NCI-H526 (cell line): ENCODE measurements around the gene CUEDC2.

Source experiments
- DNase-seq, 2 experiments: peaks; one replicate each; lab custom pipeline; 2025; lab: John Stamatoyannopoulos, UW

Gene CUEDC2, protein sequence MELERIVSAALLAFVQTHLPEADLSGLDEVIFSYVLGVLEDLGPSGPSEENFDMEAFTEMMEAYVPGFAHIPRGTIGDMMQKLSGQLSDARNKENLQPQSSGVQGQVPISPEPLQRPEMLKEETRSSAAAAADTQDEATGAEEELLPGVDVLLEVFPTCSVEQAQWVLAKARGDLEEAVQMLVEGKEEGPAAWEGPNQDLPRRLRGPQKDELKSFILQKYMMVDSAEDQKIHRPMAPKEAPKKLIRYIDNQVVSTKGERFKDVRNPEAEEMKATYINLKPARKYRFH

DNA sequence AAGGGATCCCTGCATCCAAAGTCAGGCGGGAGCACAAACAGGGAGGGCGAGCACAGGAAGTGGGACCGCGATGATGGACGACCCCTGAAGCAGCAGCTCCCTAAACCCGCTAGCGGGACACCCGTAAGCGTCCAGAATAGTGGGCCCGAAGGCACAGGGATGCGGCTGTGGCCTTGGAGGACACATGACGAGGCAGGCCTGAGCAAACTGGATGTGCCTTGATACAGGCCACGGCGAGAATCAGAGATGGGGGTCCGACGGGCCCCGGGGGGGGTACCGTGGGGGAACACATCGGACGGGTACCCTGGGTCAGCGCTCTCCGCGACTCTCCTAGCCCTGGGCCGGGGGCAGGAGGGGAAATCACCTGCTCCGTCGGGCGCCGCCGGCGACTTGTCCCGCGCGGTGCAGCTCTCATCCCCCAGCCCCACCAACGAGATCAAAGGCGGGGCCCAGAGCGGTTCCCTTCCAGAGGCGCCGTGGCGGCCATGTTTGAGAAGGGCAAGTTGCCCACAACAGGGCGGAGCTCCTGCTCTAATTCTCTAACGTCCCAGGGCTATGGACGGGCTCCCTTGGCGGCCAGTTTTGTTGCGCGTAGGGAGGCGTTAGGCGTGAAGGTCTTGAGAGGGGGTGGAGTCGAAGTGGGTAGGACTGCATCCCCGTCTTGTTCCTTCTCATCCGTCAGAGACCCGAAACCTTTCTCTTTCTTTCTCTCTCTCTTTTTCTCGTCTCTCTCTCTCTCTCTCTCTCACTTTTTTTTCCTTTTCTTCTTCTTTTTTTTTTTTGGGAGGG is at the start of gene CUEDC2:
Gene CUEDC2, minus strand, starts transcription at position 413 of the 789 bp plus-strand sequence. CDS start 7,386 bp downstream, outside the sequence.
- DNase-seq = peak; percentile 91 to 96

DNA sequence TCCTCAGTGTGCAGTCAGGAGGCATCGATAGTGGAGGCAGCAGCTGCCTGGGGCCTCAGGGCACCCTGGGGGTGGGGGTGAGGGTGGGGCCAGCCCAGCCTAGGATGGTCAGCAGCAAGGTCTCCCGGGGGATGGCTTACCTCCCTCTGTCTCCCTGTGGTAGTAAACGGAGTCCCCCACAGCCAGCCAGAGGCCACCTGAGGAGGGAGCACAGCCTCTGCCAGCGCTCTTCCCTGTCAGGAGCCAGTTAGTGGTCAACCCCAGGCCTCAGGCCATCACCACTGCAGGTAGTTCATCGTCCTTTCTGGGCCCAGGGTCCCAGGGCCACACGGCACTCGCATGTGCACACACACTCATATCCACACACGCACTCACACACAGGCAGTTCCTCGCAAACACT is 48.0 kb upstream of the CUEDC2 start:
- DNase-seq = no peak

DNA sequence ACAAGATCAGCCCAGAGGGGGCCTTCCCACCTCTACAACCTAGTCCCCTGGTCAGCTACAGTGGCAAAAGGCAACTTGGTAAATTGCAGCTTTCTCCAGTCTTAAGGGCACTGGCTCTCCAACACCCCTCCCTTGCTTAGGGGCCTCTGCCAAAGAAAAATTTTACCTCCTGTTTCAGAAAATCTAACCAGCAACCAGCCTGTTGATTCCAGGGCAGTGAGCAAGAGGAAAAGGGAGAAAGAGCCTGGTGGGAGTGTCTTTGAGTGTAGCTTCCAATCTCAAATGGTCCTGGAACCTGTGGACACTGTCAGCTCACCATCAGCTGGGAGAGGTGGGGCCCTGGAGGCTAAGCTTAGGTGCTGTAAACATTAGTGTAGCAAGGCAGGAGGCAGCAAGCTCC is 47.3 kb upstream of the CUEDC2 start:
- no peak for DNase-seq

GRCh38 chr10:102476466-102477141 is 44.2 kb upstream of the CUEDC2 start:
- DNase-seq = no peak

DNA sequence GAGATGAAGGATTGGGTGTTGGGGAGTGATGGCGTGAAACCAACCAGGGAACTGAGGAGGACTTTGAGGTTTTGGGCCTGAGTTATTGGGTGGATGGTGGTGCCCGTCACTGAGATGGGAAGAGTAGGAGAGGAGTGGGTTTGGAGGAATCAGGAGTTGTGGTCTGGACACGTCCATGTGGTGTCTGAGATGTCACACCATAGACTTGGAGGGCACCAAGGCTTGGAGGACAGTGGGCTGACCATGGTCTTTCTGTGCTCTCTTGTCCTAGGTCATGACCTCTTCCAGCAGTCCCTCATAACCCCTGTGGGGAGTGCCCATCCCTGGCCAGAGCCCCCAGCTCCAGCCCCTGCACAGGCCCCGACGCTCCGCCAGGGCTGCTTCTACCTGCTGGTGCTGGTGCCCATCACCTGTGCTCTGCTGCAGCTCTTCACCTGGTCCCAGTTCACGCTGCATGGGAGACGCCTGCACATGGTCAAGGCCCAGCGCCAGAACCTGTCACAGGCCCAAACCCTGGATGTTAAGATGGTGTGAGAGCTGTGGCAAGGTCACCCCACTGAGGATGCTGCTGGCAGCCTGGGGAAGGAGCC is 43.2 kb upstream of the CUEDC2 start:
- no peak for DNase-seq

DNA sequence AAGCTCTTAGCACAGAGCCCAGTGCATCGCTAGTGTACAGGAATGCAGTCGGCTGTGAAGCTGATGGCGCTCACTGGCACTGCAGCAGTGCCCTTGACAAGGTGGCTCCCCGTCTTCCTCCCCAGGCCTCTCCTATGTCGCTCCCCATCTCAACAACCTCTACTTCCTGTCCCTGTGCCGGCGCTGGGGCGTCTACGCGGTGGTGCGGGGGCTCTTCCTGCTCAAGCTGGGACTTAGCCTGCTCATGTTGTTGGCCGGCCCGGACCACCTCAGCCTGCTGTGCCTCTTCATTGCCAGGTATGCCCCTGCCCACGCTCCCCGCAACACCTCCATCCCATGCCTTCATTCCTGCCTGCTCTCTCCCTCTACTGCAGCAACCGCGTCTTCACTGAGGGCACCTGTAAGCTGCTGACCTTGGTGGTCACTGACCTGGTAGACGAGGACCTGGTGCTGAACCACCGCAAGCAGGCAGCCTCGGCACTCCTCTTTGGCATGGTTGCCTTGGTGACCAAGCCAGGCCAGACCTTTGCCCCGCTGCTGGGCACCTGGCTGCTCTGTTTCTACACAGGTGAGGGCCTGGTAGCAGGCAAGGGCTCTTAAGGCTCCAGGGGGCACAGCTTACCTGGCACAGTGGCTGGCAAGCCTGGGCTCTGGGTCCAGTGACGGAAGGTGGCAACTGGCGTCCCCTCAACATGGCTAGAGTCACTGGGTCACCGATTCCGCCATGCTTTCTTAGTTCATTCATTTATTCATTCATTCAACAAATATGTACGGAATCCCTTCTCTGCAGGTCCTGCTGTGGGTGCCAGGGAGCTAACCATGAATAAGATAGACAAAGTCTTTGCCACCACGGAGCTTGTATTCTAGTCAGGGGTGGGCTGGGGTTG is 41.3 kb upstream of the CUEDC2 start:
- DNase-seq = no peak

- no peak for DNase-seq
Measured at GRCh38 chr10:102470579-102471546, 38.5 kb upstream of the CUEDC2 start.

- DNase-seq = no peak
Measured at GRCh38 chr10:102468683-102469082, 36.3 kb upstream of the CUEDC2 start.

DNA sequence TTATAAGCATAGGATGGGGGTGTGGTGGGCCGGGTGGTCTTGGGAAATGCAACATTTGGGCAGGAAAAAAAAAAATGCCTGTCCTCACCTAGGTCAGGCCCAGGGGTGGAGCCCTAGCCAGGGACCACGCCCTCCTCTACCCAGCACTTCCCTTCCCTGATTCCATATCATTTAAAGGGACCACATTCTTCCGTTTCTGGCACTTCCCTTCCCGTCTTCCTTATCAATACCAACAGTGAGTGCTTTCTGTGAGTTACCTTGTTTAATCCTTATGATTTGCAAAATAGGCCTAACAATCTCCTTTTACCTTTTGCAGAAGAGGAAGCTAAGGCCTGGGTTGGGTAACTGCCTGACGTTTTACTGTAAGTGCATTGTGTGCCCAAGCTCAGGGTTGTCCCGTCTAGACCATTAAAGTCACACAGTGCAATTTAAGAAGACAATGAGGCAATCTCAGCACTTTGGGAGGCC is 35.6 kb upstream of the CUEDC2 start:
- DNase-seq = no peak

GRCh38 chr10:102467318-102467717 is 34.9 kb upstream of the CUEDC2 start:
- no peak for DNase-seq

- no peak for DNase-seq
Measured at GRCh38 chr10:102465466-102465865, 33.1 kb upstream of the CUEDC2 start.

GRCh38 chr10:102463983-102464382 is 31.6 kb upstream of the CUEDC2 start:
- DNase-seq = no peak

GRCh38 chr10:102462512-102463054 is 30.2 kb upstream of the CUEDC2 start:
- DNase-seq = no peak

DNA sequence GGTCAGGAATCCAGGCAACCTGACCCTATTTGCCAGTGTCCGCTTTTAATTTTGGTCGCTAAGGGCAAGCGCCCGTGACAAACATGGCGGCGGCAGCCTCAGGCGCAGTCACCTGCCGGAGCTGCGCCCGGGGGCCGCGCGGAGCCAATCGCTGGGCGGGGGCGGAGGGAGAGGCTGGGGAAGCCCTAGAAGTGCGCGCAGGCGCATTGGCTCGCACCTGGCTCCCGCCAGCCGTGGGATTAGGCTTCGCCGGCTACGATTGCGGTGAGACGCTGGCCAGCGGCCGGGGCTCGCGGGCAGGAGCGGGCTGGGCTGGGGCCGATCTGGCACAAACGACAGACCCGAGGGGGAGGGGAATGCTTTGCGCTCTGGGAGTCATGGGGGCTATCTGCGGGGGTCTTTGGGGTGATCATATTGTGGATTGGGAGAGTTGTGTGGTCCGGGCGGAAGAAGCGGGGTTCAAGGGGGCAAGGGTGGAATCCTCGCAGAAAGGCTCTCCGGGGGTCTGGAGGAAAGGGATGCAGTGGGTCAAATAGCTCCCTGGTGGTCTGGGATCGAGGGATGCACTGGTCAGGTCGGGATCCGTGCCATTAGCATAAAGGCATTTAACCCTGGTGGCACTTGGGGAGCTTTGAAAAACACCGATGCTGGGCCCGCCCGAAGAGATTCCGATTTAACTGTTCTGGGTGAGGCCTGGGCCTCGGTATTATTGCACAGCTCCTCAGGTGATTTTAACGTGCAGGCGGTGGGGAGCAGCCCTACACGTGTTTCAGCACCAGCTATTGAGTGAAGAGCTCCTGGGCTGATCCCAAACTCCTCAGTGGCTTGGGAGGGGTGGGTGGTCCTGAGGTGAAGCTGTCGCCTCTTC is 29.0 kb upstream of the CUEDC2 start:
- DNase-seq = peak; percentile 74 to 95

DNA sequence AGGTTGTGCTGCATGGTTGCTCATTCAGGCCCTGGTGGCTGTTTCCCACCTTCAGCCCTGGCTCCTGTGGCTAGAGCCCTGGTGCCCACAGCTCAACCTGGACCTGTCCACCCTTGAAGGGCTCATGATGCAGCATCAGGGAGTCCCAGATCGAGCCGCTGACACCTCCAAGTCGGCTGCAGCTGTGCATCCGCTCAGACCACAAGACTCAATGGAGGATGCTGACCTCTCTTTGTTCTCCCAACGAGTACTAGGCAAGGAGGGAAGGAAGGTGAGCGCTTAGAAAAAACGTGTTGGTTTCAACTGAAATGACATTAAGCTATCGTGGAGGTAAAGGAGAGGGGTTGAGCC is 28.4 kb upstream of the CUEDC2 start:
- DNase-seq = no peak

GRCh38 chr10:102458656-102459055 is 26.3 kb upstream of the CUEDC2 start:
- DNase-seq = no peak

DNA sequence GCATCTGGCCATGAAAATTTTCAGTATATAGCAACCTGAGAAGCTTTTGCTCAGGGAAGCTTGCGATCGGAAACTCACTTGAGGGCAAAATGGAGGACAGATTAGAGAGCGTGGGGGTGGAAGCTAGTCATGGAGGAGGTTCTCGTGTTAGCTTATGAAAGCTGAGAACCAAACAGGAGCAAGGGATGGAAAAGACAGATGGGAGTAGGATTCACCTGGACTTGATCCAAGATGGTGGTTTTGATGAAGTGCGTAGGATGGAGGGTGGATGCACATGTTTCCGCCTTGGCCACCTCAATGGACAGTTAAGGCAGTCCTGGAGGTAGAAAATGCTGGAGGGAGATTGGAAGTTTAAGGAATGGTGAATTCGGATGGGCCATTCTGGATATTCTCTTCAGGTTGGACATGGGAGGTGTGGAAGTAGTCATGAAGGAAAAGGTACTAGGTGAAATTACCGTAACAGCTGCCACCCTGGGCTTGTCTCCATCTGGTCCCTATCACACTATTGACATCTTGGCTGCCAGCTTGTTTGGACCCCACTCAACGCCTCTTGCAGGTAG is 25.3 kb upstream of the CUEDC2 start:
- DNase-seq = no peak

GRCh38 chr10:102455893-102456471 is 23.6 kb upstream of the CUEDC2 start:
- DNase-seq = no peak
